ENCODE data around the gene UBTFL1.

The UBTFL1 gene

GRCh38 chr11:90124946-90125345, 39.2 kb downstream of the UBTFL1 start:
- no peak for TF ChIP-seq CTCF (IDR thresholded peaks at IDR 0.05)

GRCh38 chr11:90133560-90134477, 48.1 kb downstream of the UBTFL1 start:
- no peak for TF ChIP-seq ZFX (IDR thresholded peaks at IDR 0.05; ENCODE audit: borderline replicate concordance)
- no peak for TF ChIP-seq CTCF (IDR thresholded peaks at IDR 0.05)
- H3K27ac ChIP-seq, result no peak overlapping the region

More at GRCh38 chr11:90124946-90125345, 39.2 kb downstream of the UBTFL1 start:
- no peak overlapping the region for H3K27ac ChIP-seq

- H3K27ac ChIP-seq, result no peak within 1 kb of the TSS
- no peak for TF ChIP-seq CTCF (IDR thresholded peaks at IDR 0.05)
- TF ChIP-seq ZFX (IDR thresholded peaks at IDR 0.05; ENCODE audit: borderline replicate concordance), result no peak
These were observed 48.8 kb downstream of the UBTFL1 start, which contains the start of gene NAALAD2 for GRCh38 chr11:90134478-90135003. TSS of gene NAALAD2 (plus strand) at chr11:90134663. CDS start at chr11:90134759, 96 bp downstream.

GRCh38 chr11:90135016-90135415, 49.3 kb downstream of the UBTFL1 start:
- H3K27ac ChIP-seq, result no peak overlapping the region

More at GRCh38 chr11:90135016-90135415, 49.3 kb downstream of the UBTFL1 start:
- TF ChIP-seq CTCF (IDR thresholded peaks at IDR 0.05) (no peak), ZFX (IDR thresholded peaks at IDR 0.05; ENCODE audit: borderline replicate concordance) (no peak)

Measured in 22Rv1 (cell line).